ENCODE measurements around the gene CA14. TPM values are rescaled to one million over a fixed set of nuclear protein-coding genes. Genes with fewer than 3 reads are reported as not detected.
A peak's percentile ranks its signal among the peaks of the same experiment; 100 is the strongest.

CA14 gene
- total and polyA plus RNA-seq, 2 experiments from 2014 or later: 41.3 to 47.4 TPM

DNA sequence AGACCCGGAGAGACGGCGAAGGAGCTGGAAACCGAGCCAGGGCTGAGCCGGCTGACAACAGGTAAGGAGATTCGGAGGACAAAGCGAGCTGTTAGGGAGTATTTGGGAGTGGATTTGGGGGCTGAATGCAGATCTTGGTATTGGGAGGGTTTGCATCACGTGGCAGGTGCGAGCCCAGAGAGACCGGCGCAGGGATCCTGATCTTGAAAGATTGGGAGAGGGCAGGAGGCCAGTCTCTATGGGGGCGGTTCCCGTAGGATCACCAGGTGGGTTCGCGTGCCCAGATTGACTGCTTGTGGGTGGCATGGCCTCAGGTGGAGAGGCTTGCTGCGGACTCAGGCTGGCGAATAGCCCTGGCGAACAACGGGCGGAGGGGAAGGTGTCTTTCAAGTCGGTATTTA lies 25.0 kb downstream of the CA14 start (continued):
- TF ChIP-seq STAT1 (IDR thresholded peaks at IDR 0.05; ENCODE audit: unreplicated experiment) (no peak), EZH2 (IDR thresholded peaks at IDR 0.05; ENCODE audit: low read depth, unreplicated experiment) (no peak)

- Mint-ChIP-seq H3K36me3 (ENCODE audit: low read depth) (peaks cover 16% of the 10 kb centered on the region; the same call in 2 of the 3 replicates), H3K4me1 (peaks cover 18% of the 10 kb centered on the region), H3K9me3 (no peaks in the 10 kb centered on the region), H3K4me3 (peak overlapping the region; percentile 91), H3K27me3 (ENCODE audit: insufficient read depth, low read depth, poor library complexity) (peaks cover 19% of the 10 kb centered on the region), H3K27ac (no peak overlapping the region)
- H3F3A ChIP-seq (replicated peaks; ENCODE audit: low read depth): peaks cover 2% of the 10 kb centered on the region; the same call in 1 of the 2 replicates
- ATAC-seq (no peak), DNase-seq (ENCODE audit: low spot score) (peak; percentile 14)
- peaks cover 13% of the 10 kb centered on the region for H3K27me3 ChIP-seq (ENCODE audit: insufficient read depth)
- no peaks in the 10 kb centered on the region for H4K20me1 ChIP-seq (replicated peaks; ENCODE audit: insufficient read depth)
- H3K4me3 ChIP-seq: peak overlapping the region; percentile 60
- TF ChIP-seq ZNF114 (CRISPR knock-in tag; IDR thresholded peaks at IDR 0.05): no peak
- TF ChIP-seq POLR2AphosphoS5 (IDR thresholded peaks at IDR 0.05; ENCODE audit: low read depth): no peak
- TF ChIP-seq NANOG (IDR thresholded peaks at IDR 0.05; ENCODE audit: borderline replicate concordance): no peak
- TF ChIP-seq CTCF (conservative IDR thresholded peaks at IDR 0.05; ENCODE audit: low read depth in 2 of 2): no peak
- TF ChIP-seq, protein P1, sequence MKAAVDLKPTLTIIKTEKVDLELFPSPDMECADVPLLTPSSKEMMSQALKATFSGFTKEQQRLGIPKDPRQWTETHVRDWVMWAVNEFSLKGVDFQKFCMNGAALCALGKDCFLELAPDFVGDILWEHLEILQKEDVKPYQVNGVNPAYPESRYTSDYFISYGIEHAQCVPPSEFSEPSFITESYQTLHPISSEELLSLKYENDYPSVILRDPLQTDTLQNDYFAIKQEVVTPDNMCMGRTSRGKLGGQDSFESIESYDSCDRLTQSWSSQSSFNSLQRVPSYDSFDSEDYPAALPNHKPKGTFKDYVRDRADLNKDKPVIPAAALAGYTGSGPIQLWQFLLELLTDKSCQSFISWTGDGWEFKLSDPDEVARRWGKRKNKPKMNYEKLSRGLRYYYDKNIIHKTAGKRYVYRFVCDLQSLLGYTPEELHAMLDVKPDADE (IDR thresholded peaks at IDR 0.05): no peak
- TF ChIP-seq STAT1 (IDR thresholded peaks at IDR 0.05; ENCODE audit: unreplicated experiment): no peak
- H2AFZ ChIP-seq: peak overlapping the region; percentile 92
- no peaks in the 10 kb centered on the region for H3K9me2 ChIP-seq (ENCODE audit: insufficient read depth)
- no peaks in the 10 kb centered on the region for H3K79me2 ChIP-seq (replicated peaks; ENCODE audit: insufficient read depth)
- peaks cover 15% of the 10 kb centered on the region for H3K4me1 ChIP-seq (ENCODE audit: insufficient read depth)
- H3K27ac ChIP-seq (ENCODE audit: low read depth): no peak overlapping the region
- H3K36me3 ChIP-seq (ENCODE audit: insufficient read depth): no peaks in the 10 kb centered on the region
- peak overlapping the region; percentile 80 for H3K4me2 ChIP-seq
Observed at GRCh38 chr1:150283260-150283659, 25.7 kb downstream of the CA14 start.

DNA sequence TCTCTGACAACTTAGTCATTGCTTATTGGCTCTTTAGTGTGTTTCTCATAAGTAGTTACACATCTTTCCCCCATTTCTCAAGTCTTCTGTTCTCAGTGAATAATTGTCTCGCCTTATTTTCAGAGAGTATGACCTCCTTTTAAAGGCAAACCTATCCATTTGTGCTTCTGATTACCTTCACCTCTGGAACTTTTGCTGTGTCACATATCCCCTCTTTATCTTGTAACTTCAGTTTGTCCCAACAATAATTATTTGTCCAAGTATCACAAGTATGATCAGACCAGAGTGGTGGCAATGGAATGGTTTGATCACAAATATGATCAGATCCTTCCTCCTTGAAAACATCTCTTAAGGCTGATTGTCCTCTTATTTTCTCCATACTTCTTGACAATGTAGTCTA lies 30.8 kb downstream of the CA14 start:
- Histone ChIP-seq H3K4me1 (ENCODE audit: insufficient read depth) (peaks cover under 1% of the 10 kb centered on the region; the same call in 1 of the 2 replicates), H3K27me3 (ENCODE audit: insufficient read depth) (peaks cover 4% of the 10 kb centered on the region), H3K36me3 (ENCODE audit: insufficient read depth) (no peaks in the 10 kb centered on the region), H3K27ac (ENCODE audit: low read depth) (no peak overlapping the region), H3K79me2 (replicated peaks; ENCODE audit: insufficient read depth) (no peaks in the 10 kb centered on the region), H4K20me1 (replicated peaks; ENCODE audit: insufficient read depth) (no peaks in the 10 kb centered on the region), H3K4me2 (no peak overlapping the region), H3K4me3 (no peak overlapping the region), H3F3A (replicated peaks; ENCODE audit: low read depth) (peaks cover 3% of the 10 kb centered on the region; the same call in 1 of the 2 replicates), H2AFZ (no peak overlapping the region), H3K9me2 (ENCODE audit: insufficient read depth) (no peaks in the 10 kb centered on the region)
- H3K9me3 Mint-ChIP-seq: no peaks in the 10 kb centered on the region
- ATAC-seq: no peak
- DNase-seq (ENCODE audit: low spot score): no peak
- peaks cover 7% of the 10 kb centered on the region for H3K4me1 Mint-ChIP-seq
- H3K36me3 Mint-ChIP-seq (ENCODE audit: low read depth): peaks cover 16% of the 10 kb centered on the region; the same call in 2 of the 3 replicates
- H3K4me3 Mint-ChIP-seq: no peak overlapping the region
- H3K27me3 Mint-ChIP-seq (ENCODE audit: insufficient read depth, low read depth, poor library complexity): peaks cover 3% of the 10 kb centered on the region
- TF ChIP-seq EZH2phosphoT487 (IDR thresholded peaks at IDR 0.05; ENCODE audit: unreplicated experiment): no peak
- TF ChIP-seq STAT1 (IDR thresholded peaks at IDR 0.05; ENCODE audit: unreplicated experiment): no peak
- no peak for TF ChIP-seq CREB1 (CRISPR knock-in tag; IDR thresholded peaks at IDR 0.05; ENCODE audit: low read depth)
- TF ChIP-seq, protein P2, sequence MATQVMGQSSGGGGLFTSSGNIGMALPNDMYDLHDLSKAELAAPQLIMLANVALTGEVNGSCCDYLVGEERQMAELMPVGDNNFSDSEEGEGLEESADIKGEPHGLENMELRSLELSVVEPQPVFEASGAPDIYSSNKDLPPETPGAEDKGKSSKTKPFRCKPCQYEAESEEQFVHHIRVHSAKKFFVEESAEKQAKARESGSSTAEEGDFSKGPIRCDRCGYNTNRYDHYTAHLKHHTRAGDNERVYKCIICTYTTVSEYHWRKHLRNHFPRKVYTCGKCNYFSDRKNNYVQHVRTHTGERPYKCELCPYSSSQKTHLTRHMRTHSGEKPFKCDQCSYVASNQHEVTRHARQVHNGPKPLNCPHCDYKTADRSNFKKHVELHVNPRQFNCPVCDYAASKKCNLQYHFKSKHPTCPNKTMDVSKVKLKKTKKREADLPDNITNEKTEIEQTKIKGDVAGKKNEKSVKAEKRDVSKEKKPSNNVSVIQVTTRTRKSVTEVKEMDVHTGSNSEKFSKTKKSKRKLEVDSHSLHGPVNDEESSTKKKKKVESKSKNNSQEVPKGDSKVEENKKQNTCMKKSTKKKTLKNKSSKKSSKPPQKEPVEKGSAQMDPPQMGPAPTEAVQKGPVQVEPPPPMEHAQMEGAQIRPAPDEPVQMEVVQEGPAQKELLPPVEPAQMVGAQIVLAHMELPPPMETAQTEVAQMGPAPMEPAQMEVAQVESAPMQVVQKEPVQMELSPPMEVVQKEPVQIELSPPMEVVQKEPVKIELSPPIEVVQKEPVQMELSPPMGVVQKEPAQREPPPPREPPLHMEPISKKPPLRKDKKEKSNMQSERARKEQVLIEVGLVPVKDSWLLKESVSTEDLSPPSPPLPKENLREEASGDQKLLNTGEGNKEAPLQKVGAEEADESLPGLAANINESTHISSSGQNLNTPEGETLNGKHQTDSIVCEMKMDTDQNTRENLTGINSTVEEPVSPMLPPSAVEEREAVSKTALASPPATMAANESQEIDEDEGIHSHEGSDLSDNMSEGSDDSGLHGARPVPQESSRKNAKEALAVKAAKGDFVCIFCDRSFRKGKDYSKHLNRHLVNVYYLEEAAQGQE (IDR thresholded peaks at IDR 0.05; ENCODE audit: unreplicated experiment): no peak
- TF ChIP-seq CTCF (conservative IDR thresholded peaks at IDR 0.05; ENCODE audit: low read depth in 2 of 2): no peak
- H3K27ac Mint-ChIP-seq: no peak overlapping the region
